Panc1 (cell line): ENCODE results near the gene ARID5B.

Source experiments
- POLR2AphosphoS5 ChIP-seq: IDR thresholded peaks from 2 replicates; pipeline ENCODE4 v1.6.1; 2012; ENCODE audit warnings: mild to moderate bottlenecking, low read depth, low read length, moderate library complexity
- REST ChIP-seq, 2 experiments: IDR thresholded peaks; 2 replicates each; pipeline ENCODE4 v1.6.1; 2011 to 2012; ENCODE audit warnings: low read depth in 2 of 2, control low read depth in 1 of 2, low read length in 1 of 2, mild to moderate bottlenecking in 1 of 2, moderate library complexity in 1 of 2; ENCODE audit not compliant: insufficient read depth in 1 of 2
- SIN3A ChIP-seq: IDR thresholded peaks from 2 replicates; pipeline ENCODE4 v1.6.1; 2012; ENCODE audit warnings: low read depth, mild to moderate bottlenecking, low read length, moderate library complexity, borderline replicate concordance; ENCODE audit not compliant: insufficient read depth
- TF ChIP-seq, protein P1 (sequence below): fragments of 450-650 bp; IDR thresholded peaks from 2 replicates; pipeline ENCODE4 v1.5.1; 2017; ENCODE audit warnings: mild to moderate bottlenecking

GRCh38 chr10:61906562-61906901, 5.0 kb downstream of the ARID5B start:
- TF ChIP-seq, protein P1, sequence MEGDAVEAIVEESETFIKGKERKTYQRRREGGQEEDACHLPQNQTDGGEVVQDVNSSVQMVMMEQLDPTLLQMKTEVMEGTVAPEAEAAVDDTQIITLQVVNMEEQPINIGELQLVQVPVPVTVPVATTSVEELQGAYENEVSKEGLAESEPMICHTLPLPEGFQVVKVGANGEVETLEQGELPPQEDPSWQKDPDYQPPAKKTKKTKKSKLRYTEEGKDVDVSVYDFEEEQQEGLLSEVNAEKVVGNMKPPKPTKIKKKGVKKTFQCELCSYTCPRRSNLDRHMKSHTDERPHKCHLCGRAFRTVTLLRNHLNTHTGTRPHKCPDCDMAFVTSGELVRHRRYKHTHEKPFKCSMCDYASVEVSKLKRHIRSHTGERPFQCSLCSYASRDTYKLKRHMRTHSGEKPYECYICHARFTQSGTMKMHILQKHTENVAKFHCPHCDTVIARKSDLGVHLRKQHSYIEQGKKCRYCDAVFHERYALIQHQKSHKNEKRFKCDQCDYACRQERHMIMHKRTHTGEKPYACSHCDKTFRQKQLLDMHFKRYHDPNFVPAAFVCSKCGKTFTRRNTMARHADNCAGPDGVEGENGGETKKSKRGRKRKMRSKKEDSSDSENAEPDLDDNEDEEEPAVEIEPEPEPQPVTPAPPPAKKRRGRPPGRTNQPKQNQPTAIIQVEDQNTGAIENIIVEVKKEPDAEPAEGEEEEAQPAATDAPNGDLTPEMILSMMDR = no peak
- TF ChIP-seq REST (IDR thresholded peaks at IDR 0.05; ENCODE audit: insufficient read depth in 1 of 2, low read depth in 2 of 2, low read length in 1 of 2) (no peak), POLR2AphosphoS5 (no peak), SIN3A (no peak)
